Erythroblast (primary cell): ENCODE data around the gene ADCY3.

Source experiments
- GATA1 ChIP-seq: IDR thresholded peaks from 2 replicates; pipeline ENCODE4 v1.6.1; 2011; ENCODE audit warnings: low read depth, mild to moderate bottlenecking, control low read depth, low read length, moderate library complexity
- POLR2A ChIP-seq: IDR thresholded peaks from 2 replicates; pipeline ENCODE4 v1.6.1; 2011; ENCODE audit warnings: mild to moderate bottlenecking, low read length

GRCh38 chr2:24903161-24904103 is 16.6 kb downstream of the ADCY3 start:
- TF ChIP-seq POLR2A (no peak), GATA1 (no peak)
